ENCODE results near the gene CDK13.
A peak's percentile ranks its signal among the peaks of the same experiment; 100 is the strongest.
"Not testable (repeated sequence)": the region's sequence is repeated elsewhere in the genome, so short reads cannot be mapped to it uniquely, and the experiment has no call there.

Gene CDK13

DNA sequence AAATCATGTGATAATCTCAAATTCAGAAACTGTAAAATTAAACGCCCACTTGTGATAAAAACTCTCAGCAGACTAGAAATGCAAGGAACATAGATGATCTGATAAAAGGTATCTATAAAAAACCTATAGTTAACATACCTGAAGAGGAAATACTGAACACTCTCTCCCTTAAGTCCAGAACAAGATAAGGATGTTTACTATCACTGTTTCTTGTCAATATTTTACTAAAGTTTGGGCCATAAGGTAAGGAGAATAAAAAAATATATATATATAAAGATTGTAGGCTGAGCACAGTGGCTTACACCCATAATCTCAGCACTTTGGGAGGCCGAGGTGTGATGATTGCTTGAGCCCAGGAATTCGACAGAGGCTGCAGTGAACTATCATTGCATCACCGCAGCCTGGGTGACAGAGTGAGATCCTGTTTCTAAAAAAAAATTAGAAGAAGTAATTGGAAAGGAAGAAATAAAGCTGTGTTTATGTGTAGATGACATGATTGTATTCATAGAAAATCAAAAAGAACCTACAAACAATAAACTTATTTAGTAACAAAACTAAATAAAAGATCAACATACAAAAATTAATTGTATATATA lies 155.9 kb downstream of the CDK13 start:
- no peak for DNase-seq (ENCODE audit: low read depth)
- in situ Hi-C loops (cut with HindIII; ENCODE audit: low sequenced_read_pairs), result no loop called here
- TF ChIP-seq, protein P1, sequence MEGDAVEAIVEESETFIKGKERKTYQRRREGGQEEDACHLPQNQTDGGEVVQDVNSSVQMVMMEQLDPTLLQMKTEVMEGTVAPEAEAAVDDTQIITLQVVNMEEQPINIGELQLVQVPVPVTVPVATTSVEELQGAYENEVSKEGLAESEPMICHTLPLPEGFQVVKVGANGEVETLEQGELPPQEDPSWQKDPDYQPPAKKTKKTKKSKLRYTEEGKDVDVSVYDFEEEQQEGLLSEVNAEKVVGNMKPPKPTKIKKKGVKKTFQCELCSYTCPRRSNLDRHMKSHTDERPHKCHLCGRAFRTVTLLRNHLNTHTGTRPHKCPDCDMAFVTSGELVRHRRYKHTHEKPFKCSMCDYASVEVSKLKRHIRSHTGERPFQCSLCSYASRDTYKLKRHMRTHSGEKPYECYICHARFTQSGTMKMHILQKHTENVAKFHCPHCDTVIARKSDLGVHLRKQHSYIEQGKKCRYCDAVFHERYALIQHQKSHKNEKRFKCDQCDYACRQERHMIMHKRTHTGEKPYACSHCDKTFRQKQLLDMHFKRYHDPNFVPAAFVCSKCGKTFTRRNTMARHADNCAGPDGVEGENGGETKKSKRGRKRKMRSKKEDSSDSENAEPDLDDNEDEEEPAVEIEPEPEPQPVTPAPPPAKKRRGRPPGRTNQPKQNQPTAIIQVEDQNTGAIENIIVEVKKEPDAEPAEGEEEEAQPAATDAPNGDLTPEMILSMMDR (IDR thresholded peaks at IDR 0.05; ENCODE audit: low read depth, low read length, missing control alignments), result no peak
- H3K4me3 ChIP-seq (ENCODE audit: low read depth, low read length), result no peak overlapping the region

DNA sequence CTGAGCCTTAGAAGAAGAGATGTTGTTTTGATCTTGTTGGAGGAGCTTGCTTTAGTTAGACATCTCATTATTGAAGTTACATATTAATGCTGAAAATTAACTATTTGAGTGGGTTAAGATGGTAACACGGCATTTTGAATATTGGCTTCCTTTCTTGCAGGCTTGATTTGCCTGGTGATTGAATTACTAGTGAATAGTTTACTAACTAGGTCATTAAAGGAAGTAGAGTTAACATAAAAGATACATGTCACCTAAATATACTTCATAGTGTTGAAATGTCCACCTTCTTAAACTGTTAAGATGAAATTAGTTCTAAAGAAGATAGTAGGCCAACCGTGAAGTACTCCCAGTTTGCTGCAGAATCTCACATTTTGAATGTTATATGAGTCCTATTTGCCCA lies 165.9 kb downstream of the CDK13 start:
- no peak for DNase-seq (ENCODE audit: low read depth)
- TF ChIP-seq, protein P1 (IDR thresholded peaks at IDR 0.05; ENCODE audit: low read depth, low read length, missing control alignments), result no peak
- in situ Hi-C loops (cut with HindIII; ENCODE audit: low sequenced_read_pairs), result no loop called here
- no peak overlapping the region for H3K4me3 ChIP-seq (ENCODE audit: low read depth, low read length)

DNA sequence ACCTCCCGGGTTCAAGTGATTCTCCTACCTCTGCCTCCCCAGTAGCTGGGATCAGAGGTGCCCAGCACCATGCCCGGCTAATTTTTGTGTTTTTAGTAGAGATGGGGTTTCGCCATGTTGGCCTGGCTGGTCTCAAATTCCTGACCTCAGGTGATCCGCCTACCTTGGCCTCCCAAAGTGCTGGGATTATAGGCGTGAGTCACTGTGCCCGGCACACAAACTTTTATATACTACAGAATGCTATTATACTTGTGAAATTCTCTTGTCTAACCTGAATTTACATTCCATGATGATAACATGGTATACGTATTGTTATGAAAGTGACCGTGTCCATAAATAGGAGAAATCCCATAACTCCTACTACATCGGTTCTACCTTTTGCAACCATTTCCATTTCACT lies 167.1 kb downstream of the CDK13 start:
- in situ Hi-C loops (cut with HindIII; ENCODE audit: low sequenced_read_pairs); DNase-seq (ENCODE audit: low read depth); H3K4me3 ChIP-seq (ENCODE audit: low read depth, low read length): not testable (repeated sequence)

DNA sequence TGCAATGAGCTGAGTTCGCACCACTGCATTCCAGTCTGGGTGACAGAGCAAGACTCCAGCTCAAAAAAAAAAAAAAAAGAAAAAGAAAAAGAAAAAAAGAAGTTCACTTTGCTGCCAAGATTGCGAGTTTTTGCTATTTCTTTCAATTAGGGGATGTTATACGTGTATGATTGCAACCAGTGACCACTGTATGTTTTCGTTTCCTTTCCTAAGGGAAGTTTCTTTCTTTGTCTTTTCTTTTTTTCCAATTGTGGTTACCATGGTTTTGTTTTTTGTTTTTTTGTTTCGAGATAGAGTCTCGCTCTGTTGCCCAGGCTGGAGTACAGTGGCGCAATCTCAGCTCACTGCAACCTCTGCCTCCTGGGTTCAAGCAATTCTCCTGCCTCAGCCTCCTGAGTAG lies 168.1 kb downstream of the CDK13 start:
- in situ Hi-C loops (cut with HindIII; ENCODE audit: low sequenced_read_pairs); H3K4me3 ChIP-seq (ENCODE audit: low read depth, low read length); DNase-seq (ENCODE audit: low read depth): not testable (repeated sequence)

DNA sequence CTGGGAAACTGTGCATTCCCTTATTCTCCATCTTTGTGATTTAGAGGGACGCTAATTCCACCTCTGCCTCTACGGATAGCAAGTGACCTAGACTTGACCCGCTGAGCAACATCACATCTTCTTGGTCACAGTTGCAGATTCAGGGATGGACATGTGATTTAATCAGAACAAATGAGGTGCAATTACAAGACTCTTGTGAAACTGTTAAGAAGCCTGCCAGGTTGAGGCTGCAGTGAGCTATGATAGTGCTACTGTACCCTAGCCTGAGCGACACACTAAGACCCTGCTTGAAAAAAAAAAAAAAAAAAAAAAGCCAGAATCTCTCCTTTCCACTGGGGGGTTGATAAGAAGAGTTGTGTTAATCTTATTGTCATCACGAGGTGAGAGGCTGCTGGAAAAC lies 170.0 kb downstream of the CDK13 start:
- no peak overlapping the region for H3K4me3 ChIP-seq (ENCODE audit: low read depth, low read length)
- TF ChIP-seq, protein P1 (IDR thresholded peaks at IDR 0.05; ENCODE audit: low read depth, low read length, missing control alignments), result no peak
- in situ Hi-C loops (cut with HindIII; ENCODE audit: low sequenced_read_pairs), result no loop called here
- no peak for DNase-seq (ENCODE audit: low read depth)

DNA sequence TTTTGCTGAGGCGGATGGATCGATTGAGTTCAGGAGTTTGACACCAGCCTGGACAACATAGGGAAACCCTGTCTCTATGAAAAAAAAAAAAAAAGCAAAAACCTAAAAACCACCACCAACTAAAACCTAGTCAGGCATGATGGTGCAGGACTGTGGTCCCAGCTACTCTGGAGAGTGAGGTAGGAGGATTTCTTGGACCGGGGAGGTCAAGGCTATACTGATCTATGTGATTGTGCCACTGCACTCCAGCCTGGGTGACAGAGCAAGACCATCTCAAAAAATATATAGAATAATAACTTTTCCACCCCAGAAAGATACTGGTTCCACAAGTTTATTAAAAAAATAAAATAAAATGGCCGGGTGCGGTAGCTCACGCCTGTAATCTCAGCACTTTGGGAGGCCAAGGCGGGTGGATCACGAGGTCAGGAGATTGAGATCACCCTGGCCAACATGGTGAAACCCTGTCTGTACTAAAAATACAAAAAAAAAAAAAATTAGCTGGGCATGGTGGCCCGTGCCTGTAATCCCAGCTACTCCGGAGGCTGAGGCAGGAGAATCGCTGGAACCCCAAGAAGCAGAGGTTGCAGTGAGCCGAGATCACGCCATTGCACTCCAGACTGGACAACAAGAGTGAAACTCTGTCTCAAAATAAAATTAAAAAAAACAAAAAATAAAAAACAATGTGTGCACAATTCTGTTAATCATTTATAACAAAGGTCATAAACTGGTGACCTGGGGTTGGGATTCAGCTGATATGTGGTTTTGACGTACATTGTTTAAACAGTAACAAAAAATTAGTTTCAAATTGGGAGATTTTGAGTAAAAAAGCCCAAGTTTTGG lies 172.3 kb downstream of the CDK13 start:
- DNase-seq (ENCODE audit: low read depth); in situ Hi-C loops (cut with HindIII; ENCODE audit: low sequenced_read_pairs); H3K4me3 ChIP-seq (ENCODE audit: low read depth, low read length): not testable (repeated sequence)

DNA sequence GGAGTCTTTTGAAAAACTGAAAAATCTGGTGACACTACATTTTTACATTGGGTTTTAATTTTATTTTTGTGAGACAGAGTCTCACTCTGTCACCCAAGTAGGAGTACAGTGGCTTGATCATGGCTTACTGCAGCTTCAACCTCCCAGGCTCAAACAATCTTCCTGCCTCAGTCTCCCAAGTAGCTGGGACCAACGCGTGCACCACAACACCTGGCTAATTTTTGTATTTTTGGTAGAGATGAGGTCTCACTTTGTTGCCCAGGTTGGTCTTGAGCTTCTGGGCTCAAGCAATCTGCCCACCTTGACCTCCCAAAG lies 172.8 kb downstream of the CDK13 start:
- TF ChIP-seq, protein P1 (IDR thresholded peaks at IDR 0.05; ENCODE audit: low read depth, low read length, missing control alignments), result no peak
- H3K4me3 ChIP-seq (ENCODE audit: low read depth, low read length), result no peak overlapping the region
- in situ Hi-C loops (cut with HindIII; ENCODE audit: low sequenced_read_pairs), result no loop called here
- DNase-seq (ENCODE audit: low read depth), result no peak

DNA sequence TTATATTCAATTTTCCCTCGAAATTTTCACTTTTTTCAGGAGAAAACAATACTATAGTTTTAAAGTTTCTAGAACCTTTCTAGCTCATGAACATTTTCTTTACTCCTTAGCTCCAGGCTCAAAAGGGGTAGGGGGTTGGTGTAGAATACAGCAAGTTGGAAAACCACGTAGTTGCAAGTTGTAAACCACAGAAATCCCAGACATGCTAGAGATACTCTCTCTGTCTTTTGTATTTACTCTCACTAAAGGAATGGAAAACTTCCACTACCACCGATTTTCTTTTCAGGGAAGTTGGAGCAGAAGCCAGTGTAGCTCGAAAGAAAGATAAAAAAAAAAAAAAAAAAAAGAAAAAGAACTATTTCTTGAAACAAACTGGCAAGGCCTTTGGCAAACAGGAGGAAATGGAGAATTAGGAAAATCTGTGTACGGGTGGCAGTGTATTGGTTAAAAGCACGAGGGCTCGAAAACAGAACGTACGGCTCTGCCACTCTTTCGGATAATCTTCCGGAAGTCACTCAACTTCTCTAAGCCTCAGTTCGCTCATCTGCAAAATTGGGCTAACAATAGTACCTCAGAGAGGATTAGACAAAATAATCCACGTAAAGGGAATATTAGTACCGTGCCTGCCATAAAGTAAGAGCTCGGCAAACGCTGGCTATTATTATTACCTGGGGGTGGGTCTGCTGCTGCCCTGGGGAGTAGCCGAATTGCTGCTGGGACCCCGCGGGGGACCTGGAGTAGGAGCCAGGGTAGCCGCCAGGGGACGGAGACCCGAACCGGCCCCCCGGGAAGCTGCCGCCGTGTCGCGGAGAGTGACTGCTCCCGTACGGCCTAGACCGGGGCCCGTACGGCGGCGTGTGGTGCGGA lies 183.7 kb downstream of the CDK13 start:
- DNase-seq (ENCODE audit: low read depth), result peak; percentile 12
- in situ Hi-C loops (cut with HindIII; ENCODE audit: low sequenced_read_pairs), result no loop called here
- TF ChIP-seq, protein P1 (IDR thresholded peaks at IDR 0.05; ENCODE audit: low read depth, low read length, missing control alignments), result no peak
- peak overlapping the region; percentile 98 for H3K4me3 ChIP-seq (ENCODE audit: low read depth, low read length)

Data from astrocyte of the cerebellum (primary cell).